WTC11 (cell line): ENCODE measurements around the gene HCRT. TPM values are rescaled to one million over a fixed set of nuclear protein-coding genes. Genes with fewer than 3 reads are reported as not detected.

Source experiments
- ATAC-seq: fragments of 200-7000 bp; cut with Tn5 transposase; 2 replicates; pipeline ENCODE4 v1.10.0; 2021; ENCODE audit warnings: mild to moderate bottlenecking, moderate library complexity
- CTCF ChIA-PET: fragments of 300-600 bp; sonication (Branson Sonifier 250); formaldehyde crosslinking; loops from one replicate; lab custom pipeline; 2021; ENCODE audit warnings: antibody characterized with exemption; lab: Charles Lee
- POLR2A ChIA-PET: fragments of 350-600 bp; sonication (Branson Sonifier 250); formaldehyde crosslinking; loops from one replicate; lab custom pipeline; 2021; ENCODE audit warnings: antibody characterized with exemption; lab: Charles Lee
- DNase-seq: peaks from one replicate; pipeline ENCODE4 v3.0.0; 2021; ENCODE audit warnings: low spot score
- H3K27ac Mint-ChIP-seq: 2 replicates; pipeline ENCODE4 v1.8.0; 2021; ENCODE audit warnings: mixed read lengths
- H3K27me3 Mint-ChIP-seq: 2 replicates; pipeline ENCODE4 v1.8.0; 2021; ENCODE audit warnings: low read depth, mild to moderate bottlenecking, moderate library complexity, mixed read lengths
- H3K36me3 Mint-ChIP-seq: 2 replicates; pipeline ENCODE4 v1.8.0; 2021; ENCODE audit warnings: mixed read lengths
- H3K4me1 Mint-ChIP-seq: 2 replicates; pipeline ENCODE4 v1.8.0; 2022; ENCODE audit warnings: mixed read lengths
- H3K4me3 Mint-ChIP-seq: 2 replicates; pipeline ENCODE4 v1.8.0; 2021; ENCODE audit warnings: mild to moderate bottlenecking, moderate library complexity, mixed read lengths
- H3K9me3 Mint-ChIP-seq: 2 replicates; pipeline ENCODE4 v1.8.0; 2021; ENCODE audit warnings: mixed read lengths
- ATF6 ChIP-seq: sonication (generic); formaldehyde crosslinking; IDR thresholded peaks from 2 replicates; pipeline ENCODE4 v1.8.1; 2023; ENCODE audit warnings: mild to moderate bottlenecking, missing genetic modification reagents
- CBFB ChIP-seq: sonication (generic); formaldehyde crosslinking; IDR thresholded peaks from 2 replicates; pipeline ENCODE4 v1.8.1; 2022; ENCODE audit warnings: mild to moderate bottlenecking, low read depth, missing genetic modification reagents
- CREB1 ChIP-seq: sonication (generic); formaldehyde crosslinking; IDR thresholded peaks from 2 replicates; pipeline ENCODE4 v1.8.0; 2023; ENCODE audit warnings: mild to moderate bottlenecking, missing genetic modification reagents
- FOXP4 ChIP-seq: sonication (generic); formaldehyde crosslinking; IDR thresholded peaks from 2 replicates; pipeline ENCODE4 v1.8.0; 2022; ENCODE audit warnings: mild to moderate bottlenecking, missing genetic modification reagents
- JAZF1 ChIP-seq: fragments of 250-450 bp; sonication (Bioruptor Pico); IDR thresholded peaks from 2 replicates; pipeline ENCODE4 v1.9.0; 2021; ENCODE audit warnings: moderate library complexity, mild to moderate bottlenecking, inconsistent platforms
- NFATC4 ChIP-seq: fragments of 250-450 bp; sonication (Bioruptor Pico); IDR thresholded peaks from 2 replicates; pipeline ENCODE4 v1.9.0; 2021; ENCODE audit warnings: mild to moderate bottlenecking
- NFE2L1 ChIP-seq: sonication (generic); formaldehyde crosslinking; IDR thresholded peaks from 2 replicates; pipeline ENCODE4 v1.8.1; 2023; ENCODE audit warnings: missing genetic modification reagents
- OVOL2 ChIP-seq: fragments of 250-450 bp; sonication (Bioruptor Pico); IDR thresholded peaks from 2 replicates; pipeline ENCODE4 v1.9.0; 2021; ENCODE audit warnings: mild to moderate bottlenecking, borderline replicate concordance
- SMAD4 ChIP-seq: sonication (generic); formaldehyde crosslinking; IDR thresholded peaks from 2 replicates; pipeline ENCODE4 v1.8.0; 2022; ENCODE audit warnings: mild to moderate bottlenecking, missing genetic modification reagents
- SOX15 ChIP-seq: fragments of 250-450 bp; sonication (Bioruptor Pico); IDR thresholded peaks from 2 replicates; pipeline ENCODE4 v1.9.0; 2021; ENCODE audit warnings: mild to moderate bottlenecking
- SP1 ChIP-seq: sonication (generic); formaldehyde crosslinking; conservative IDR thresholded peaks from 2 replicates; pipeline ENCODE4 v1.8.1; 2022; ENCODE audit warnings: missing genetic modification reagents
- TEAD1 ChIP-seq: sonication (generic); formaldehyde crosslinking; IDR thresholded peaks from 2 replicates; pipeline ENCODE4 v1.8.0; 2022; ENCODE audit warnings: mild to moderate bottlenecking, missing genetic modification reagents
- TP53 ChIP-seq: sonication (generic); formaldehyde crosslinking; IDR thresholded peaks from 2 replicates; pipeline ENCODE4 v1.8.1; 2023; ENCODE audit warnings: mild to moderate bottlenecking, missing genetic modification reagents
- ZNF281 ChIP-seq: sonication (generic); formaldehyde crosslinking; IDR thresholded peaks from 2 replicates; pipeline ENCODE4 v1.8.0; 2023; ENCODE audit warnings: mild to moderate bottlenecking, missing genetic modification reagents
- ZNF423 ChIP-seq: fragments of 250-450 bp; sonication (Bioruptor Pico); IDR thresholded peaks from 2 replicates; pipeline ENCODE4 v2.1.2; 2022; ENCODE audit warnings: mild to moderate bottlenecking, moderate library complexity
- total RNA-seq: library from RNA; stranded (reverse); gene quantifications from 3 replicates; pipeline ENCODE4 v1.2.3, GENCODE V29; 2021
- TF ChIP-seq, protein P1 (sequence below): sonication (generic); formaldehyde crosslinking; IDR thresholded peaks from 2 replicates; pipeline ENCODE4 v1.8.1; 2023; ENCODE audit warnings: mild to moderate bottlenecking, missing genetic modification reagents, borderline replicate concordance
- TF ChIP-seq, protein P2 (sequence below): sonication (generic); formaldehyde crosslinking; IDR thresholded peaks from 2 replicates; pipeline ENCODE4 v1.8.0; 2022; ENCODE audit warnings: mild to moderate bottlenecking, missing genetic modification reagents
- TF ChIP-seq, protein P3 (sequence below): sonication (generic); formaldehyde crosslinking; conservative IDR thresholded peaks from 2 replicates; pipeline ENCODE4 v1.8.1; 2023; ENCODE audit warnings: mild to moderate bottlenecking, low read depth, missing genetic modification reagents, moderate library complexity

Gene HCRT
- total RNA-seq, 1 experiment from 2014 or later, result not detected

GRCh38 chr17:42179911-42180410 is 5.3 kb downstream of the HCRT start (continued):
- TF ChIP-seq, protein P1, sequence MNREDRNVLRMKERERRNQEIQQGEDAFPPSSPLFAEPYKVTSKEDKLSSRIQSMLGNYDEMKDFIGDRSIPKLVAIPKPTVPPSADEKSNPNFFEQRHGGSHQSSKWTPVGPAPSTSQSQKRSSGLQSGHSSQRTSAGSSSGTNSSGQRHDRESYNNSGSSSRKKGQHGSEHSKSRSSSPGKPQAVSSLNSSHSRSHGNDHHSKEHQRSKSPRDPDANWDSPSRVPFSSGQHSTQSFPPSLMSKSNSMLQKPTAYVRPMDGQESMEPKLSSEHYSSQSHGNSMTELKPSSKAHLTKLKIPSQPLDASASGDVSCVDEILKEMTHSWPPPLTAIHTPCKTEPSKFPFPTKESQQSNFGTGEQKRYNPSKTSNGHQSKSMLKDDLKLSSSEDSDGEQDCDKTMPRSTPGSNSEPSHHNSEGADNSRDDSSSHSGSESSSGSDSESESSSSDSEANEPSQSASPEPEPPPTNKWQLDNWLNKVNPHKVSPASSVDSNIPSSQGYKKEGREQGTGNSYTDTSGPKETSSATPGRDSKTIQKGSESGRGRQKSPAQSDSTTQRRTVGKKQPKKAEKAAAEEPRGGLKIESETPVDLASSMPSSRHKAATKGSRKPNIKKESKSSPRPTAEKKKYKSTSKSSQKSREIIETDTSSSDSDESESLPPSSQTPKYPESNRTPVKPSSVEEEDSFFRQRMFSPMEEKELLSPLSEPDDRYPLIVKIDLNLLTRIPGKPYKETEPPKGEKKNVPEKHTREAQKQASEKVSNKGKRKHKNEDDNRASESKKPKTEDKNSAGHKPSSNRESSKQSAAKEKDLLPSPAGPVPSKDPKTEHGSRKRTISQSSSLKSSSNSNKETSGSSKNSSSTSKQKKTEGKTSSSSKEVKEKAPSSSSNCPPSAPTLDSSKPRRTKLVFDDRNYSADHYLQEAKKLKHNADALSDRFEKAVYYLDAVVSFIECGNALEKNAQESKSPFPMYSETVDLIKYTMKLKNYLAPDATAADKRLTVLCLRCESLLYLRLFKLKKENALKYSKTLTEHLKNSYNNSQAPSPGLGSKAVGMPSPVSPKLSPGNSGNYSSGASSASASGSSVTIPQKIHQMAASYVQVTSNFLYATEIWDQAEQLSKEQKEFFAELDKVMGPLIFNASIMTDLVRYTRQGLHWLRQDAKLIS (CRISPR knock-in tag), result no peak
- TF ChIP-seq NFE2L1 (peak; percentile 96), ZNF281 (CRISPR knock-in tag) (peak; percentile 81; the same call in 1 of the 2 replicates), CREB1 (CRISPR knock-in tag) (0 out of 2 replicates have a peak, but pooled peaks have one; percentile 27), JAZF1 (CRISPR knock-in tag) (no peak), TP53 (CRISPR knock-in tag) (peak; percentile 88; the same call in 1 of the 2 replicates), CBFB (CRISPR knock-in tag) (no peak), FOXP4 (CRISPR knock-in tag) (peak; percentile 77; the same call in 1 of the 2 replicates)
- TF ChIP-seq, protein P2, sequence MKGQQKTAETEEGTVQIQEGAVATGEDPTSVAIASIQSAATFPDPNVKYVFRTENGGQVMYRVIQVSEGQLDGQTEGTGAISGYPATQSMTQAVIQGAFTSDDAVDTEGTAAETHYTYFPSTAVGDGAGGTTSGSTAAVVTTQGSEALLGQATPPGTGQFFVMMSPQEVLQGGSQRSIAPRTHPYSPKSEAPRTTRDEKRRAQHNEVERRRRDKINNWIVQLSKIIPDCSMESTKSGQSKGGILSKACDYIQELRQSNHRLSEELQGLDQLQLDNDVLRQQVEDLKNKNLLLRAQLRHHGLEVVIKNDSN (CRISPR knock-in tag), result peak; percentile 32; the same call in 1 of the 2 replicates
- TF ChIP-seq, protein P3, sequence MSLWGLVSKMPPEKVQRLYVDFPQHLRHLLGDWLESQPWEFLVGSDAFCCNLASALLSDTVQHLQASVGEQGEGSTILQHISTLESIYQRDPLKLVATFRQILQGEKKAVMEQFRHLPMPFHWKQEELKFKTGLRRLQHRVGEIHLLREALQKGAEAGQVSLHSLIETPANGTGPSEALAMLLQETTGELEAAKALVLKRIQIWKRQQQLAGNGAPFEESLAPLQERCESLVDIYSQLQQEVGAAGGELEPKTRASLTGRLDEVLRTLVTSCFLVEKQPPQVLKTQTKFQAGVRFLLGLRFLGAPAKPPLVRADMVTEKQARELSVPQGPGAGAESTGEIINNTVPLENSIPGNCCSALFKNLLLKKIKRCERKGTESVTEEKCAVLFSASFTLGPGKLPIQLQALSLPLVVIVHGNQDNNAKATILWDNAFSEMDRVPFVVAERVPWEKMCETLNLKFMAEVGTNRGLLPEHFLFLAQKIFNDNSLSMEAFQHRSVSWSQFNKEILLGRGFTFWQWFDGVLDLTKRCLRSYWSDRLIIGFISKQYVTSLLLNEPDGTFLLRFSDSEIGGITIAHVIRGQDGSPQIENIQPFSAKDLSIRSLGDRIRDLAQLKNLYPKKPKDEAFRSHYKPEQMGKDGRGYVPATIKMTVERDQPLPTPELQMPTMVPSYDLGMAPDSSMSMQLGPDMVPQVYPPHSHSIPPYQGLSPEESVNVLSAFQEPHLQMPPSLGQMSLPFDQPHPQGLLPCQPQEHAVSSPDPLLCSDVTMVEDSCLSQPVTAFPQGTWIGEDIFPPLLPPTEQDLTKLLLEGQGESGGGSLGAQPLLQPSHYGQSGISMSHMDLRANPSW (CRISPR knock-in tag), result no peak

- peaks cover 47% of the 10 kb centered on the region for H3K27me3 Mint-ChIP-seq
- no peak overlapping the region for H3K4me3 Mint-ChIP-seq
- ChIA-PET CTCF (interaction anchor here (0.8 to 3.7 kb wide), 10 partner anchors 11 to 348 kb away, joined by 3 to 33 read pairs (median 4); partner anchors contain the start of genes HSPB9 and KAT2A), POLR2A (no interaction called here)
- ATAC-seq (no peak), DNase-seq (no peak)
- H3K27ac Mint-ChIP-seq, result no peak overlapping the region
- H3K4me1 Mint-ChIP-seq, result peaks cover 20% of the 10 kb centered on the region
- H3K36me3 Mint-ChIP-seq, result no peaks in the 10 kb centered on the region
- H3K9me3 Mint-ChIP-seq, result no peaks in the 10 kb centered on the region
- TF ChIP-seq SOX15 (CRISPR knock-in tag) (no peak), OVOL2 (CRISPR knock-in tag) (no peak), NFATC4 (CRISPR knock-in tag) (no peak), TEAD1 (CRISPR knock-in tag) (no peak), ZNF423 (CRISPR knock-in tag) (no peak), NFE2L1 (no peak), ATF6 (CRISPR knock-in tag) (no peak), SP1 (CRISPR knock-in tag) (no peak), CREB1 (CRISPR knock-in tag) (no peak), SMAD4 (CRISPR knock-in tag) (no peak)
- TF ChIP-seq, protein P3 (CRISPR knock-in tag), result no peak
Observed at GRCh38 chr17:42179335-42179734, 5.9 kb downstream of the HCRT start.
